ENCODE results near the gene COL5A3.

The COL5A3 gene

DNA sequence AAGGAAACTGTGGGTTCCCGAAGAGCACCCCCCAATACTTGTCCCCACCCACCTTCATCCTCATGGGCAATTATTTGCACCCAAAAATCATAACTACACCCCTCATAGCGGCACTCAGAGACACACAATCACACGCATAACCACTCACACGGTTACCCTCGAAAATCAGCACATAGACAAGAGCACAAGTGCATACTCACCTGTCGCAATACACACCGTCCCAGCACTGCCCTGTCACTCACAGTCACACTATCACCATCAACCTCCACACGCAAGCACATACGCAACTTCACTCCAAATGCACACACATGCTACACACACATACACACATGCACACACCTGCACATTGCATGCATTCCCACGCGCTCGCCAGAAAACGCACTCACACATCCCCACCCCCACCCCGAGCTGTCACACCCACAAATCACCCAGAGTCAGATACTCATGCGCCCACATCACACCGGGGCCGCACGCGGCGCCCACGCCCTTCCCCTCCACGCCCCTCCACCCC is 535 bp downstream of the COL5A3 start:
- no peak for DNase-seq

DNA sequence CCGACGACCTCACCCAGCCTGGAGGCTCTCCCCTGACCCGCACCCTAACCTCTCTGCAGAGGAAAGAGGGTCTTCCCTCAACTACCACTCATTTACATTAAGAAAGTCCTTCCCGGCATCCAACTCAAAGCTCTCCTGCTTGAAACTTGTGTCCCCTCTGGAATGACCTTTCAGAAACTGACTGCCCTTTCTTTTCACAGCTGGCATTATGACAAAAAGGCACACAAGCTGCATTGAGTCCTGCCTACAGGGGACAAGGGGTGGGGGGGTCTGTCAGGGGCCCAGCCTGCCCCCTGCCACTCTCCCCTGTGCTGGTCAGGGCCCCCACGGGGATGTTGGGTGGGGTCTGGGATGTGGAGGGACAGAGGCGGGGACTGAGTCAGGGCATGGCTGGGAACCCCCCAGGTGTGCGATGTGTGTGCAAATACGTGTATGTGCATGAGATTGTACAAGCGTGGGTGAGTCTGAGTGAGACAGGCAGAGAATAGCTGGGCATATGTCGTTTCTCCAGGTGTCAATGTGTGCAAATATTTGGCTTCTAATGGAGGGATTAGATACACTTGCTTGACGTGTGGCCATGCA is 2.0 kb downstream of the COL5A3 start:
- no peak for DNase-seq

DNA sequence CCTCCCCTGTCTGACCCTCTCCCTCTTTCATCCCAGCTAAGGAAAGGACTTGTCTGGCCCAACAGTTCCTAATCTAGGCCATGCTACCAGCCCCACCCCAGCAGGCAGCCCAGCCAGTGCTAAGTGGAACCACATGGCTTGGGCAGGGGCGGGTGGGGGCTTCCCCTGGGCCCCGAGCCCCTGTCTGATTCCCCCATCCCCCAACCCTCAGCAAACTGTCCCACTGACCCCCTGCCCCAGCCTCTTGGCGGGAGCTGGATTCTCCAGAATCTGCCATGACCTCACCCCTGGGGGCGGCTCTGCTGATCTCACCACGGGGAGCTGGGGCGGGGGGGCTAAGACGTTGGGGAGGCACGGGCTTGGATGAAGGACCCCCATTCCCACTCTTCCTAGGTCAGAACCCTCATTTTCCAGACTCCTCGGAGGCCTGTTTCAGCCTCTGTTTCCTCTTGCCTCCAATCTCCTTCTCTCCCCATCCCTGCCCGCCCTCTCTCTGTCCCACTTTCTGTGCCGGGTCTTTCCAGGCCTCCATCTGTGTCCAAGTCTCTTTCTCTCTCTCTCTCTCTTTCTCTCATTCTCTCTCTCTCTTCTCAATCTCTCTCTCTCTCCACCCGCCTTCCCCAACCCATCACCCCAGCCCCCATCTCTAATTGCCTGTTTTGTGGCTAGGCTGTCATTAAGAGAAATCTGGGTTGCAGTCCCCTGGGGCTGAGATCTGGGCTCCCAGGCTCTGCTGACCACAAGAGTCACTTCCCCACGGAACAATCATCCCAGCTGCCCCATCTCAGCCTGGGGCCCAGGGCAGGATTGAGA is 2.7 kb downstream of the COL5A3 start:
- no peak for DNase-seq

GRCh38 chr19:10006752-10007323 is 3.5 kb downstream of the COL5A3 start:
- DNase-seq, result no peak

GRCh38 chr19:10006335-10006708 is 4.0 kb downstream of the COL5A3 start:
- DNase-seq, result no peak

GRCh38 chr19:10005632-10006334 is 4.5 kb downstream of the COL5A3 start:
- no peak for DNase-seq

GRCh38 chr19:10004617-10005016 is 5.7 kb downstream of the COL5A3 start:
- no peak for DNase-seq

DNA sequence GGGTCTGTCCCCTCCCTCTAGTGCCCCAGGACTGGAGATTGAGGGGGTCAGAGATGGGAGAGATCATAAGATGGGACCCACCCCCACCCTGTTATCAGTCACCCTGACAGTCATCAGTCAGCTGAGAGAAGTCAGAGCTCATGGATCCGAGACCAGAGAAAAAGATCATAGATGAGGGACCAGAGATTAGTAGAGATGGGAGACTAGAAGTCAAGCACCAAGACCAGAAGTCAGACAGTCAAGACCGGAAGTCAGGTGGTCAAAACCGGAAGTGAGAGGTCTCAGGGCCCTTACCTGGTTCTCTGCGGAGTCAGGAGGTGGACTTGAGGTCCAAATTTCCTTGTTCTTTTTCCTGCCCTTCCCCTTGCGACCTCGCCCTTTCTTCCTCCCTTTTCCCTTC is 7.0 kb downstream of the COL5A3 start:
- DNase-seq, result no peak

- no peak for DNase-seq
Observed at GRCh38 chr19:10001899-10002298, 8.4 kb downstream of the COL5A3 start.

- peak; percentile 49 for DNase-seq
Observed at GRCh38 chr19:10000171-10000826, 10.0 kb downstream of the COL5A3 start.

DNA sequence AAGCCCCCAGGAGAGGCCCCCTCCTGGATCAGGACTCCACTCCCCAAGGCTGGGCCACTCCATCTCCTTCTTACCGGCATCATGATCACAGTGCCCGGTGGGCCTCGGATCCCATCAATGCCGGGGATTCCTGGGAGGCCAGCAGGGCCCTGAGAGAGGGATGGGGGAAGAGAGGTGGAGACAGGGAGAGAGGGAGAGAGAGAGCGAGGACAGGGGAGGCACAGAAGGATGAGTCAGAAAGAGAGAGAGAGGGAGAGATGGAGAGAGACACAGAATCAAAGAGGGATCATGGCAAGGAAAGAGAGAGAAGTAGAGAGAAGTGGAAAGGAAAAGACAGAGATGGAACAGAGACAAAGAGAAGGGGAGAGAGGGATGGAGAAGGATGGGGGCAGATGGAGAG is 13.8 kb downstream of the COL5A3 start:
- DNase-seq, result no peak

DNA sequence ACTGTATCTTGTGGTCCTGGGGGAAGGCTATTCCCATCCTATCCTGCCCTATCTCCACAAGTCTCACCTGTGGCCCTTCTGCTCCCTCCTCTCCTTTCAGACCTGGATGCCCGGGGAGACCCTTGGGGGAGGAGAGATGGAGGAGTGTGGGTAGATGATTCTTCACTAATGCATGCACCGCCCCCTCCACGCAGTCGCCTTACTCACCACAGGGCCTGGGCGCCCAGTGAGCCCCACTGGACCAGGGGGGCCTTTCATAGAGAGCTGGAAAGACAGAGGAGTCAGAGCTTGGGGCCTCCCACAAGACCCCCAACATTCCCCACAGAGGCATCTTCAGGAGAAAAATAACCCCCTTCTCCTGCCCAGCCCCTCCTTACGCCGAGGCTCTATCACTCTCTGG is 14.3 kb downstream of the COL5A3 start:
- DNase-seq, result no peak

GRCh38 chr19:9995084-9995483 is 15.2 kb downstream of the COL5A3 start:
- DNase-seq, result no peak

- no peak for DNase-seq
Observed at GRCh38 chr19:9991425-9992191, 18.7 kb downstream of the COL5A3 start.

DNA sequence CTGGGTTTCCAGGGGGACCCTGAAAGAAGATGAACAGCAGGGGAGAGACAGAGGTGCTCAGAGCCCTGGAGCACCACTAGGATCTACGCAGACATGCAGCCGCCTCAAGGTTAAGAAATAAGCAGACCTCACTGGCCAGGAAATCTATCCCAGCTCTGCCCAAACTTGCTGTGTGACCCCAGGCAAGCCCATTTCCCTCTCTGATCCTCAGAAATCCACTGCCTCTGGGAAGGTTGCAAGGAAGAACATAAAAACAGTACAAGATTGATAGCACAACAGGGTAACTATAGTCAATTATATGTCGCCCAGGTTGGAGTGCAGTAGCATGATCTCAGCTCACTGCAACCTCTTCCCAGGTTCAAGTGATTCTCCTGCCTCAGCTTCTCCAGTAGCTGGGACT is 20.8 kb downstream of the COL5A3 start:
- DNase-seq, result no peak

DNA sequence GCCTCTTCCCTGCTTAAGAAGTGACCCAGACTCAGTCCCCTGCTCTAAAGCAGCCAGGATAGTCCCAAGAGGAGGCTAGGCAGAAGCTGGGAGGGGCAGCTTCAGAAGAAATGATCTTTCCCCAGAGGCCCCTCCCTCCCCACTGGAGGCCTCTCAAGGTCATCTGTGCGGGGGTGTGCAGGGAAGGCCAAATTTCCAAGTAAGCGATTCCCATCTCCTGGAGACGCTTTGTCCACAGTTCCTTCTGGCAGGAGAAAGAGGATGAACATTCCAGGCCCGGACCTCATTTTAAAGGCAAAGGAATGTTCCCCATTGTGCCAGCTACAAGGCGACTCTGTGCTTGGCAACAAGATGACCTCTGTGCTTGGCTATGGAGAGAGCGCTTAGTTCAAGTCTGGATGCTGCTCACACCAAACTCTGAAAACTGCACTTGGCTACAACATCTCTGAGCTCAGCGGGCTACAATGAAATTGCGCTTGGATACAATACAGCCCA is 23.5 kb downstream of the COL5A3 start:
- no peak for DNase-seq

GRCh38 chr19:9981406-9982260 is 28.7 kb downstream of the COL5A3 start:
- DNase-seq, result no peak

DNA sequence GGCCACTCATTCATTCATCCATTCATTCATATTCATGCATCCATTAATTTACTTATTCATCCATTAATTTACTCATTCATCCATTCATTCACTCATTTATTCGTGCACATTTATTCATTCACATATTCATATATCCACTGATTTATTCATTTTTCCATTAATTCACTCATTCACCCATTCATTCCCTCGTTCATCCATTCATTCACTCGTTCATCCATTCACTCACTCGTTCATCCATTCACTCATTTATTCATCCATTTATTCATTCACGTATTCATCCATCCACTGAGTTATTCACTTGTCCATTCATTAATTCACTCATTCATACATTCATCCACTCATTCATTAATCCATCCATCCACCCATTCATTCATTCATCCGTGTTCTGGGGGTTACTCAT is 38.2 kb downstream of the COL5A3 start:
- DNase-seq, result no peak

- DNase-seq, result no peak
Observed at GRCh38 chr19:9971166-9971897, 39.0 kb downstream of the COL5A3 start.

DNA sequence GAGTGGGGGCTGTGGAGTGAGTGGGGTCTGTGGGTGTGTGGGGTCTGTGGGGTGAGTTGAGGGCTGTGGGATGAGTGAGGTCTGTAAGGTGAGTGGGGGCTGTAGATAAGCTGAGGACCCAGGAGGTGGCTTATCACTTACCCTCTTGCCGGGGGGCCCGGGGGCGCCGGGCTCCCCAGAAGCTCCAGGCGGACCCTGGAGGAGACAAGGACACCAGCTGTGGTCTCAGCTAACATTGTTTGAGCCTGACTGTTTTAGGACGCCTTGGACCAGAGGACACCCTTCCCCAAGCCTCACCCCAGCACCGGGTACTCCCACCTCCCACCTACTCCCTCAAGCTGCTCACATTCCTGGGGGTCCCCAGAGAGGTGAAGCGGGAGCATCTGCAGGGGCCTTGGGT is 39.8 kb downstream of the COL5A3 start:
- DNase-seq, result no peak

DNA sequence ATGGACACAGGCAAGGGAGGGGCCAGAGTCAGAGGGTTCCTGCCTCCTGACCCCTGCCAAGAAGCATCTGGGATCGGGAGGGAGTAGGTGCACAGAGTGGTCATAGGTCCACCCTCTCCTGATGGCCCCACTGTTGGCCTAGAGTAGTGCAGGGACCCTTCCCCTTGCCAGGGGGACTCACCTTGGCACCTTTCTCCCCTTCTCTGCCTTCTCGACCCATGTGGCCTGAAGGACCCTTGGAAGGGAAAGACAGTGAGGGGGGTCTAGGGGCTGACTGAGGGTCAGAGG is 40.7 kb downstream of the COL5A3 start:
- DNase-seq, result no peak

All from NCI-H1105 (cell line).